IMR-90 (cell line): ENCODE data around the gene OPCML. TPM values are rescaled to one million over a fixed set of nuclear protein-coding genes. Genes with fewer than 3 reads are reported as not detected.

Source experiments
- ATAC-seq: fragments of 200-7000 bp; cut with Tn5 transposase; 2 replicates; pipeline ENCODE4 v1.9.1; 2020; ENCODE audit warnings: low read depth, mild to moderate bottlenecking, moderate library complexity
- BruUV-seq: library from RNA; stranded (reverse); fragments of 400-500 nt; replicated peaks from 2 replicates; lab custom pipeline; 2021; lab: Mats Ljungman, UMichigan
- CTCF ChIA-PET: fragments of 300-600 bp; formaldehyde crosslinking; extraction: SDS; loops from one replicate; lab custom pipeline; 2021; ENCODE audit warnings: antibody characterized with exemption; lab: Yijun Ruan, JAX
- POLR2A ChIA-PET: fragments of 300-600 bp; sonication (Branson Sonifier 250); formaldehyde crosslinking; loops from one replicate; lab custom pipeline; 2022; ENCODE audit warnings: antibody characterized with exemption; ENCODE audit not compliant: unreplicated experiment; lab: Charles Lee
- DNase-seq: peaks from one replicate; pipeline ENCODE4 v3.0.0; 2013
- H2AFZ ChIP-seq: replicated peaks from 2 replicates; pipeline ENCODE3; 2013; ENCODE audit warnings: low read length, mild to moderate bottlenecking; ENCODE audit not compliant: poor library complexity
- H2AK5ac ChIP-seq: 2 replicates; pipeline ENCODE4 v1.6.1; 2013; ENCODE audit warnings: low read depth, low read length, inconsistent platforms
- H2AK9ac ChIP-seq: replicated peaks from 2 replicates; pipeline ENCODE3; 2013; ENCODE audit warnings: mild to moderate bottlenecking, low read depth, low read length, moderate library complexity; ENCODE audit not compliant: poor library complexity
- H2BK120ac ChIP-seq: 2 replicates; pipeline ENCODE4 v1.6.1; 2013; ENCODE audit warnings: low read depth, low read length, inconsistent platforms
- H2BK15ac ChIP-seq: 3 replicates; pipeline ENCODE4 v1.6.1; 2013; ENCODE audit warnings: low read depth, low read length, inconsistent platforms
- H2BK20ac ChIP-seq: 2 replicates; pipeline ENCODE4 v1.6.1; 2013; ENCODE audit warnings: low read depth, mild to moderate bottlenecking, inconsistent platforms, low read length, moderate library complexity
- H2BK5ac ChIP-seq: 2 replicates; pipeline ENCODE4 v1.6.1; 2013; ENCODE audit warnings: mild to moderate bottlenecking, low read depth, low read length, inconsistent platforms; ENCODE audit not compliant: poor library complexity, severe bottlenecking
- H3K14ac ChIP-seq: replicated peaks from 2 replicates; pipeline ENCODE4 v1.6.1; 2013; ENCODE audit warnings: low read depth, low read length, inconsistent platforms
- H3K18ac ChIP-seq: 2 replicates; pipeline ENCODE4 v1.6.1; 2013; ENCODE audit warnings: low read depth, low read length, control low read depth
- H3K23ac ChIP-seq: 2 replicates; pipeline ENCODE4 v1.6.1; 2013; ENCODE audit warnings: low read depth, low read length, inconsistent platforms
- H3K27ac ChIP-seq: 2 replicates; pipeline ENCODE4 v1.5.1; 2013; ENCODE audit warnings: mild to moderate bottlenecking, control low read depth, low read length; ENCODE audit not compliant: insufficient read depth
- H3K27me3 ChIP-seq: 2 replicates; pipeline ENCODE4 v1.6.1; 2013; ENCODE audit warnings: low read length; ENCODE audit not compliant: control insufficient read depth, insufficient read depth
- H3K36me3 ChIP-seq: 2 replicates; pipeline ENCODE4 v1.6.1; 2013; ENCODE audit warnings: low read length, mixed read lengths; ENCODE audit not compliant: control insufficient read depth, insufficient read depth
- H3K4ac ChIP-seq: 2 replicates; pipeline ENCODE4 v1.6.1; 2013; ENCODE audit warnings: low read depth, low read length, inconsistent platforms
- H3K4me1 ChIP-seq: 2 replicates; pipeline ENCODE4 v1.6.1; 2013; ENCODE audit warnings: low read length, mixed read lengths; ENCODE audit not compliant: control insufficient read depth, insufficient read depth
- H3K4me2 ChIP-seq: 2 replicates; pipeline ENCODE4 v1.6.1; 2013; ENCODE audit warnings: low read depth, mild to moderate bottlenecking, control low read depth, low read length, moderate library complexity
- H3K4me3 ChIP-seq: 2 replicates; pipeline ENCODE4 v1.5.1; 2013; ENCODE audit warnings: low read depth, mild to moderate bottlenecking, control low read depth, low read length, moderate library complexity; ENCODE audit not compliant: insufficient read depth
- H3K56ac ChIP-seq: 2 replicates; pipeline ENCODE4 v1.6.1; 2013; ENCODE audit warnings: low read length, inconsistent platforms; ENCODE audit not compliant: insufficient read depth; ENCODE audit errors: extremely low read depth
- H3K79me1 ChIP-seq, 2 experiments: 2 replicates each; pipeline ENCODE4 v1.6.1; 2013; ENCODE audit warnings: low read length in 2 of 2, inconsistent platforms in 1 of 2, low read depth in 1 of 2
- H3K9ac ChIP-seq: 2 replicates; pipeline ENCODE4 v1.6.1; 2013; ENCODE audit warnings: low read depth, low read length, control low read depth
- H3K9me1 ChIP-seq: 2 replicates; pipeline ENCODE4 v1.6.1; 2013; ENCODE audit warnings: low read length, inconsistent platforms; ENCODE audit not compliant: insufficient read depth
- H3K9me3 ChIP-seq: 2 replicates; pipeline ENCODE4 v1.6.1; 2013; ENCODE audit warnings: low read length; ENCODE audit not compliant: control insufficient read depth, insufficient read depth
- H4K20me1 ChIP-seq: 2 replicates; pipeline ENCODE4 v1.6.1; 2013; ENCODE audit warnings: low read length, inconsistent platforms; ENCODE audit not compliant: insufficient read depth
- H4K5ac ChIP-seq: 2 replicates; pipeline ENCODE4 v1.6.1; 2013; ENCODE audit warnings: mild to moderate bottlenecking, low read depth, low read length, control low read depth
- H4K8ac ChIP-seq, 2 experiments: 2 replicates each; pipeline ENCODE4 v1.6.1; 2013; ENCODE audit warnings: low read depth in 2 of 2, low read length in 2 of 2, control low read depth in 1 of 2, inconsistent platforms in 1 of 2
- H4K91ac ChIP-seq: 2 replicates; pipeline ENCODE4 v1.6.1; 2013; ENCODE audit warnings: low read depth, low read length, inconsistent platforms; ENCODE audit not compliant: insufficient read depth
- BHLHE40 ChIP-seq: fragments of 150-350 bp; IDR thresholded peaks from 2 replicates; pipeline ENCODE4 v1.6.1; 2016; ENCODE audit warnings: mild to moderate bottlenecking, low read depth, low read length
- CHD1 ChIP-seq: IDR thresholded peaks from 2 replicates; pipeline ENCODE4 v1.6.1; 2012; ENCODE audit warnings: low read depth, low read length, improper control_type of control experiment
- CTCF ChIP-seq: conservative IDR thresholded peaks from 2 replicates; pipeline ENCODE4 v1.5.1; 2012; ENCODE audit warnings: mild to moderate bottlenecking, low read depth, low read length, improper control_type of control experiment
- FOS ChIP-seq: fragments of 150-350 bp; IDR thresholded peaks from 2 replicates; pipeline ENCODE4 v1.6.1; 2016; ENCODE audit warnings: low read depth, low read length
- MAFK ChIP-seq: IDR thresholded peaks from 2 replicates; pipeline ENCODE4 v1.6.1; 2012; ENCODE audit warnings: low read depth, low read length, improper control_type of control experiment
- MXI1 ChIP-seq: IDR thresholded peaks from 2 replicates; pipeline ENCODE4 v1.6.1; 2012; ENCODE audit warnings: low read depth, mild to moderate bottlenecking, low read length, moderate library complexity, borderline replicate concordance
- NFE2L2 ChIP-seq: fragments of 150-350 bp; IDR thresholded peaks from 2 replicates; pipeline ENCODE4 v1.6.1; 2016; ENCODE audit warnings: low read depth, mild to moderate bottlenecking, low read length
- POLR2A ChIP-seq: IDR thresholded peaks from 2 replicates; pipeline ENCODE4 v1.6.1; 2012; ENCODE audit warnings: mild to moderate bottlenecking, low read depth, low read length
- RAD21 ChIP-seq: IDR thresholded peaks from 2 replicates; pipeline ENCODE4 v1.6.1; 2012; ENCODE audit warnings: low read length, improper control_type of control experiment
- RCOR1 ChIP-seq: IDR thresholded peaks from 2 replicates; pipeline ENCODE4 v1.6.1; 2012; ENCODE audit warnings: mild to moderate bottlenecking, low read length, improper control_type of control experiment; ENCODE audit not compliant: insufficient replicate concordance
- WGBS, 2 experiments: methylation state at CpG; one replicate each; pipeline versions ENCODE4 v1.1.5 to v1.1.7; 2013; ENCODE audit warnings: missing lambda C conversion rate in 2 of 2; ENCODE audit not compliant: insufficient read length in 1 of 2; ENCODE audit errors: extremely low coverage in 2 of 2; 5-methylcytosine and 5-hydroxymethylcytosine counted together
- dilution Hi-C: fragments of 300-500 bp; cut with HindIII; formaldehyde crosslinking; loops from one replicate; pipeline ENCODE4 v1.14.3; 2018; ENCODE audit warnings: low sequenced_read_pairs; ENCODE audit not compliant: unreplicated experiment
- in situ Hi-C: fragments of 300-500 bp; cut with MboI; formaldehyde crosslinking; loops from 3 replicates; pipeline ENCODE4 v1.14.3; 2019; ENCODE audit warnings: low sequenced_read_pairs, inconsistent platforms, mixed read lengths
- intact Hi-C: fragments of 100-400 bp; cut with micrococcal nuclease; formaldehyde crosslinking; loops from 2 replicates; pipeline ENCODE4 v1.10.0; 2022
- polyA plus RNA-seq, 3 experiments: library from polyadenylated mRNA; depleted of rRNA; stranded (reverse); fragments of >200 nt; gene quantifications; 2 replicates each; pipeline ENCODE4 v1.2.3, GENCODE V29; 2012; ENCODE audit warnings: low replicate concordance in 1 of 3
- total RNA-seq: library from RNA; depleted of rRNA; stranded (reverse); fragments of >200 nt; gene quantifications from 2 replicates; pipeline ENCODE4 v1.2.3, GENCODE V29; 2012
- TF ChIP-seq, protein P1 (sequence below): fragments of 150-350 bp; IDR thresholded peaks from 2 replicates; pipeline ENCODE4 v1.6.1; 2017; ENCODE audit warnings: mild to moderate bottlenecking, antibody characterized with exemption, low read length, low read depth

OPCML gene
- total and polyA plus RNA-seq, 2 of the 4 experiments (the other 2 are of a cell fraction) = under 0.01 to 2.6 TPM

- Histone ChIP-seq H3K36me3 (no peaks in the 10 kb centered on the region), H2AFZ (no peak overlapping the region), H3K56ac (no peak overlapping the region), H2BK5ac (no peak overlapping the region), H2AK9ac (no peak overlapping the region), H3K4me1 (no peaks in the 10 kb centered on the region), H3K4ac (no peak overlapping the region), H2BK20ac (no peak overlapping the region), H4K8ac (no peak overlapping the region), H3K23ac (no peak overlapping the region), H2AK5ac (no peak overlapping the region), H2BK120ac (no peak overlapping the region), H3K27ac (no peak overlapping the region), H3K9me3 (peaks cover 52% of the 10 kb centered on the region), H3K9ac (no peak overlapping the region), H3K4me2 (no peak overlapping the region), H2BK15ac (no peak overlapping the region), H3K14ac (no peak overlapping the region), H3K79me1 (no peaks in the 10 kb centered on the region), H3K9me1 (no peaks in the 10 kb centered on the region), H4K5ac (no peak overlapping the region), H3K18ac (no peak overlapping the region), H4K20me1 (no peaks in the 10 kb centered on the region), H4K91ac (no peak overlapping the region), H3K4me3 (no peak overlapping the region), H3K27me3 (no peaks in the 10 kb centered on the region)
- 0% methylated on average over 2 of the region's 6 CpGs; no CpG with 5 or more reads in 1 of the 2 experiments for WGBS, 2 experiments
- intact Hi-C loops (no loop called here), dilution Hi-C loops (no loop called here), in situ Hi-C loops (no loop called here)
- DNase-seq = no peak
- no TSS peak for BruUV-seq
- ChIA-PET CTCF (no interaction called here), POLR2A (no interaction called here)
- ATAC-seq = no peak
- TF ChIP-seq MAFK (no peak), BHLHE40 (no peak), RAD21 (no peak), RCOR1 (no peak), CTCF (no peak), MXI1 (no peak), POLR2A (no peak), CHD1 (no peak), FOS (no peak), NFE2L2 (no peak)
- TF ChIP-seq, protein P1, sequence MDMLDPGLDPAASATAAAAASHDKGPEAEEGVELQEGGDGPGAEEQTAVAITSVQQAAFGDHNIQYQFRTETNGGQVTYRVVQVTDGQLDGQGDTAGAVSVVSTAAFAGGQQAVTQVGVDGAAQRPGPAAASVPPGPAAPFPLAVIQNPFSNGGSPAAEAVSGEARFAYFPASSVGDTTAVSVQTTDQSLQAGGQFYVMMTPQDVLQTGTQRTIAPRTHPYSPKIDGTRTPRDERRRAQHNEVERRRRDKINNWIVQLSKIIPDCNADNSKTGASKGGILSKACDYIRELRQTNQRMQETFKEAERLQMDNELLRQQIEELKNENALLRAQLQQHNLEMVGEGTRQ = no peak
These were observed 843 bp downstream of the OPCML start for GRCh38 chr11:133531458-133531857.
